Neuronal stem cell (in vitro differentiated cells): Measurements from ENCODE around the gene INO80B.

Source experiments
- DNase-seq: peaks from one replicate; pipeline ENCODE4 v3.0.0-alpha.2; 2013; ENCODE audit warnings: low spot score
- H2AFZ ChIP-seq: one replicate; pipeline ENCODE4 v1.6.1; 2013; ENCODE audit warnings: mild to moderate bottlenecking, low read length, inconsistent platforms
- H2AK5ac ChIP-seq: 2 replicates; pipeline ENCODE4 v1.6.1; 2013; ENCODE audit warnings: low read depth, mild to moderate bottlenecking, inconsistent platforms, low read length, moderate library complexity, mixed read lengths
- H2BK120ac ChIP-seq: 2 replicates; pipeline ENCODE4 v1.6.1; 2013; ENCODE audit warnings: low read depth, mild to moderate bottlenecking, inconsistent platforms, low read length, moderate library complexity, mixed read lengths
- H2BK12ac ChIP-seq: one replicate; pipeline ENCODE4 v1.6.1; 2013; ENCODE audit warnings: low read length, inconsistent platforms
- H2BK15ac ChIP-seq: 2 replicates; pipeline ENCODE4 v1.6.1; 2013; ENCODE audit warnings: mild to moderate bottlenecking, low read length, inconsistent platforms, mixed read lengths
- H2BK5ac ChIP-seq: one replicate; pipeline ENCODE4 v1.6.1; 2013; ENCODE audit warnings: inconsistent platforms, mild to moderate bottlenecking, low read length, moderate library complexity
- H3K14ac ChIP-seq: one replicate; pipeline ENCODE4 v1.6.1; 2013; ENCODE audit warnings: low read length, inconsistent platforms
- H3K18ac ChIP-seq: 2 replicates; pipeline ENCODE4 v1.6.1; 2013; ENCODE audit warnings: low read length, inconsistent platforms
- H3K23ac ChIP-seq: 2 replicates; pipeline ENCODE4 v1.6.1; 2013; ENCODE audit warnings: low read depth, mild to moderate bottlenecking, mixed read lengths, low read length, inconsistent platforms; ENCODE audit not compliant: poor library complexity
- H3K27ac ChIP-seq: replicated peaks from 3 replicates; pipeline ENCODE4 v1.5.1; 2013; ENCODE audit warnings: low read length, inconsistent platforms
- H3K27me3 ChIP-seq, 3 experiments: 2 replicates each; pipeline ENCODE4 v1.6.1; 2013; ENCODE audit warnings: low read length in 3 of 3, mild to moderate bottlenecking in 2 of 3, inconsistent platforms in 1 of 3, low read depth in 1 of 3, mixed read lengths in 1 of 3, moderate library complexity in 1 of 3; ENCODE audit not compliant: control insufficient read depth in 3 of 3, insufficient read depth in 3 of 3
- H3K36me3 ChIP-seq, 2 donors: replicated peaks in 1 of 2; 2 replicates each; pipeline ENCODE4 v1.6.1; 2013; ENCODE audit warnings: low read length in 2 of 2; ENCODE audit not compliant: control insufficient read depth in 2 of 2, insufficient read depth in 2 of 2
- H3K4ac ChIP-seq: 2 replicates; pipeline ENCODE4 v1.6.1; 2013; ENCODE audit warnings: inconsistent platforms, mild to moderate bottlenecking, low read length, moderate library complexity
- H3K4me1 ChIP-seq, 2 donors: 1 replicate in 1 of 2; 2 replicates in 1 of 2; pipeline ENCODE4 v1.6.1; 2013; ENCODE audit warnings: low read length in 2 of 2, low read depth in 1 of 2; ENCODE audit not compliant: control insufficient read depth in 2 of 2, insufficient read depth in 1 of 2
- H3K4me2 ChIP-seq: one replicate; pipeline ENCODE4 v1.6.1; 2013; ENCODE audit warnings: mild to moderate bottlenecking, low read length, inconsistent platforms; ENCODE audit not compliant: insufficient read depth, poor library complexity, severe bottlenecking
- H3K4me3 ChIP-seq, 2 donors: 2 replicates each; pipeline ENCODE4 v1.5.1; 2013; ENCODE audit warnings: low read length in 2 of 2, mild to moderate bottlenecking in 2 of 2, inconsistent platforms in 1 of 2, moderate library complexity in 1 of 2
- H3K79me1 ChIP-seq: one replicate; pipeline ENCODE4 v1.6.1; 2013; ENCODE audit warnings: low read depth, mild to moderate bottlenecking, inconsistent platforms, low read length, moderate library complexity
- H3K9ac ChIP-seq: one replicate; pipeline ENCODE4 v1.6.1; 2013; ENCODE audit warnings: mild to moderate bottlenecking, low read depth, low read length, inconsistent platforms; ENCODE audit not compliant: poor library complexity
- H3K9me3 ChIP-seq, 2 donors: replicated peaks in 1 of 2; 2 replicates each; pipeline versions ENCODE3 to v1.6.1; 2013; ENCODE audit warnings: low read length in 2 of 2, mild to moderate bottlenecking in 2 of 2, inconsistent platforms in 1 of 2, low read depth in 1 of 2, mixed read lengths in 1 of 2, moderate library complexity in 1 of 2; ENCODE audit not compliant: control insufficient read depth in 2 of 2, insufficient read depth in 1 of 2
- H4K8ac ChIP-seq: one replicate; pipeline ENCODE4 v1.6.1; 2013; ENCODE audit warnings: low read depth, mild to moderate bottlenecking, inconsistent platforms, low read length, moderate library complexity
- H4K91ac ChIP-seq: one replicate; pipeline ENCODE4 v1.6.1; 2013; ENCODE audit warnings: low read length, low read depth, mild to moderate bottlenecking, inconsistent platforms; ENCODE audit not compliant: poor library complexity
- WGBS, 2 donors: extraction: QIAGEN DNeasy Blood & Tissue Kit; methylation state at CpG; one replicate each; pipeline ENCODE4 v1.1.7; 2013; ENCODE audit warnings: missing lambda C conversion rate in 2 of 2, mixed read lengths in 1 of 2; ENCODE audit not compliant: insufficient read length in 2 of 2, insufficient replicate concordance in 1 of 2; ENCODE audit errors: extremely low coverage in 2 of 2; 5-methylcytosine and 5-hydroxymethylcytosine counted together

The INO80B gene

GRCh38 chr2:74488643-74489481 is 34.0 kb downstream of the INO80B start:
- H3K4ac ChIP-seq: no peak overlapping the region
- H2BK12ac ChIP-seq: no peak overlapping the region
- no peak overlapping the region for H4K8ac ChIP-seq
- H3K18ac ChIP-seq: no peak overlapping the region
- no peak overlapping the region for H3K4me3 ChIP-seq
- H3K27ac ChIP-seq: no peak overlapping the region
- H2BK5ac ChIP-seq: no peak overlapping the region
- no peaks in the 10 kb centered on the region for H3K27me3 ChIP-seq
- no peak overlapping the region for H3K14ac ChIP-seq
- no peaks in the 10 kb centered on the region for H3K79me1 ChIP-seq
- DNase-seq: no peak
- H2BK120ac ChIP-seq: no peak overlapping the region
- H2AFZ ChIP-seq: no peak overlapping the region
- WGBS, 2 donors: no CpG with 5 or more reads among the region's 9 CpGs
- H2BK15ac ChIP-seq: no peak overlapping the region
- H3K23ac ChIP-seq: no peak overlapping the region
- H3K9ac ChIP-seq: no peak overlapping the region
- H3K4me2 ChIP-seq: no peak overlapping the region
- H3K36me3 ChIP-seq: peaks cover 30 to 50% of the 10 kb centered on the region in 2 donors
- no peaks in the 10 kb centered on the region for H3K4me1 ChIP-seq
- H3K9me3 ChIP-seq: no peaks in the 10 kb centered on the region
- H4K91ac ChIP-seq: no peak overlapping the region
- no peak overlapping the region for H2AK5ac ChIP-seq

DNA sequence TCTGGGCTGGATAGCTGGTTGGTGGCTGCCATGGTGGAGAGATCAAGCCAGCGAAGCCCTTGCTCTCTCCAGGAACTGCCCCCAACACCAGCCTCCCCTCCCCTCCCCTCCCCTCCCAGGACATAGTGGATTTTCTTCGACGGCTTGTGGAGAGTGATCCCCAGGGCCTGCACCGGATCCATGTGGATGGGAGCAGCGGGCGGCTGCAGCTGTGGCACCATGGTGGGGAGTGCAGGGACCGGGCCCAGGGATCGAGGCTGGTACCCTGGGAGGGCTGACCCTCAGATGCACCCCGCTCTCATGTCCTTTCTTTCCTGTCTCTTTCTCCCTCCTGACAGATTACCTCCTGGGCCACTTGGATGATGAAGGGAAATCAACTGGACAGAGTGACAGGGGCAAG is 35.0 kb downstream of the INO80B start:
- no CpG with 5 or more reads among the region's 9 CpGs for WGBS, 2 donors
- Histone ChIP-seq H3K23ac (no peak overlapping the region), H2BK12ac (no peak overlapping the region), H3K4ac (no peak overlapping the region), H2BK120ac (no peak overlapping the region), H3K4me3 (no peak overlapping the region), H3K14ac (no peak overlapping the region), H4K91ac (no peak overlapping the region), H3K27ac (no peak overlapping the region), H2AFZ (no peak overlapping the region), H4K8ac (no peak overlapping the region), H3K18ac (no peak overlapping the region), H3K36me3 (peaks cover 32 to 57% of the 10 kb centered on the region in 2 donors), H3K9me3 (no peaks in the 10 kb centered on the region), H2AK5ac (no peak overlapping the region), H3K4me1 (no peaks in the 10 kb centered on the region), H3K79me1 (no peaks in the 10 kb centered on the region), H3K9ac (no peak overlapping the region), H2BK5ac (no peak overlapping the region), H3K27me3 (no peaks in the 10 kb centered on the region), H2BK15ac (no peak overlapping the region), H3K4me2 (no peak overlapping the region)
- DNase-seq: no peak

DNA sequence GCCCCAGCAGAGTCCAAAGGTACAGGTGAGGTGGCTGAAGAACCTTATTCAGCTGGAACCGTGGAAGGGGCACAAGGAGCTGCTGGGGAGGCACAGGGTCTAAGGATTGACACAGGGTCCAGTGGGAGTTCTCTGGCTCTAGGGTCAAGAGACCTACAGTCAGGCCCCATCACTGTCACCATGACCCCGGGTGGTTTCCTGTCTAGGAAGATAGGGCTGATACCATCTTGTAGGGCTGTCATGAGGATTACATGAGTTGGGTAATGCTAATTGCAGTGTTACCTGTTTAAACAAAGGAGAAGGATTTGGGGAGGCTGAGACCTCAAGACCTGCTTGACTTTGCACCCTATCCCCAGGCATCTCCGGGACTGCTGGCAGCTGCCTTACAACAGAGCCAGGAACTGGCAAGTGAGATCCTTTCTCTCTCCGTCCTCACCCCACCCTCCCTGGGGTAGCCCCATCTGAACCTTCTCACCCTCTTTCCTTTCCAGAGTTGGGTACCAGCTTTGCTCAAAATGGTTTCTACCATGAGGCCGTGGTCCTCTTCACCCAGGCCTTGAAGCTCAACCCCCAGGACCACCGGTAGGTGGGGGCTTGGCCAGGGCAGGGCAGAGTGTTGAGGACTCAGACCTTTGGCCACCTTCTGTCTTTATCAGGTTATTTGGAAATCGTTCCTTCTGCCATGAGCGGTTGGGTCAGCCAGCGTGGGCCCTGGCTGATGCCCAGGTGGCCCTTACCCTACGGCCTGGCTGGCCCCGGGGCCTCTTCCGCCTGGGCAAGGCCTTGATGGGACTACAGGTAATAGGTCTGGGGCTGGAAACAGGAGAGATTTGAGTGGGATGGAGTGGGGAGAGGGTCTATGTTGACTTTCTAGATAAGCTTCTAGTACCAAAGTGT is 37.0 kb downstream of the INO80B start:
- Histone ChIP-seq H3K23ac (no peak overlapping the region), H3K9ac (no peak overlapping the region), H3K27me3 (peaks cover under 1 to 15% (median 9%) of the 10 kb centered on the region in 3 experiments), H3K27ac (no peak overlapping the region), H3K4ac (no peak overlapping the region), H3K4me3 (no peak overlapping the region), H3K14ac (no peak overlapping the region), H2BK12ac (no peak overlapping the region), H4K8ac (no peak overlapping the region), H3K36me3 (peaks cover 31 to 50% of the 10 kb centered on the region in 2 donors), H2BK120ac (no peak overlapping the region), H3K4me1 (no peaks in the 10 kb centered on the region), H3K79me1 (no peaks in the 10 kb centered on the region), H3K4me2 (no peak overlapping the region), H4K91ac (no peak overlapping the region), H2BK5ac (no peak overlapping the region), H3K18ac (no peak overlapping the region), H2AFZ (no peak overlapping the region), H2BK15ac (no peak overlapping the region), H2AK5ac (no peak overlapping the region), H3K9me3 (no peaks in the 10 kb centered on the region)
- no peak for DNase-seq
- WGBS, 2 donors: no CpG with 5 or more reads among the region's 12 CpGs

- DNase-seq: no peak
- no peak overlapping the region for H3K4ac ChIP-seq
Observed at GRCh38 chr2:74493546-74493945, 38.7 kb downstream of the INO80B start.

More at GRCh38 chr2:74493546-74493945, 38.7 kb downstream of the INO80B start:
- Histone ChIP-seq H2AFZ (no peak overlapping the region), H3K9ac (no peak overlapping the region), H3K79me1 (no peaks in the 10 kb centered on the region), H4K8ac (no peak overlapping the region), H3K27ac (no peak overlapping the region), H2BK5ac (no peak overlapping the region), H3K4me1 (peaks cover 8 to 9% of the 10 kb centered on the region in 2 donors), H2BK15ac (no peak overlapping the region), H2BK12ac (no peak overlapping the region), H3K4me2 (no peak overlapping the region), H3K36me3 (peaks cover 30 to 46% of the 10 kb centered on the region in 2 donors), H2BK120ac (no peak overlapping the region), H2AK5ac (no peak overlapping the region), H3K27me3 (peaks cover 13 to 31% (median 25%) of the 10 kb centered on the region in 3 experiments), H3K18ac (no peak overlapping the region), H3K9me3 (no peaks in the 10 kb centered on the region), H3K14ac (no peak overlapping the region), H4K91ac (no peak overlapping the region), H3K4me3 (no peak overlapping the region), H3K23ac (no peak overlapping the region)
- no CpG with 5 or more reads among the region's 3 CpGs for WGBS, 2 donors
